ENCODE results near the gene GABRP.

The GABRP gene

GRCh38 chr5:170743876-170744212, 39.7 kb upstream of the GABRP start:
- TF ChIP-seq ZFX (IDR thresholded peaks at IDR 0.05; ENCODE audit: borderline replicate concordance): no peak
- H3K27ac ChIP-seq: no peak overlapping the region

- H3K27ac ChIP-seq: no peak overlapping the region
- TF ChIP-seq ZFX (IDR thresholded peaks at IDR 0.05; ENCODE audit: borderline replicate concordance) (no peak), CTCF (IDR thresholded peaks at IDR 0.05) (no peak)
Observed at GRCh38 chr5:170745481-170746071, 37.9 kb upstream of the GABRP start.

- no peak overlapping the region for H3K27ac ChIP-seq
- no peak for TF ChIP-seq CTCF (IDR thresholded peaks at IDR 0.05)
- no peak for TF ChIP-seq ZFX (IDR thresholded peaks at IDR 0.05; ENCODE audit: borderline replicate concordance)
Observed at GRCh38 chr5:170746075-170746960, 37.2 kb upstream of the GABRP start.

DNA sequence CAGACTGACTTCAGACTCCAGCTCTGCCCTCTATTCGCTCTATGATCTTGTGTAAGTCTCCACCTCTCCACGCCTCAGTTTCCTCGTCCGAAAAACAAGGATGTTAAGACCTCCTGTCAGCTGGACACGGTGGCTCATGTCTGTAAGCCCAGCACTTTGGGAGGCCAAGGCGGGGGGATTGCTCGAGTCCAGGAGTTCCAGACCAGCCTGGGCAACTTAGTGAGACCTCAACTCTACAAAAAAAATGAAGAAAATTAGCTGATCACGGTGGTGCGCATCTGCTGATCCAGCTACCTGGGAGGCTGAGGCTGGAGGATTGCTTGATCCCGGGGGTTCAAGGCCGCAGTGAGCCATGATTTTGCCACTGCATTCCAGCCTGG, 36.6 kb upstream of the GABRP start:
- H3K27ac ChIP-seq: no peak overlapping the region

GRCh38 chr5:170747357-170747756, 36.2 kb upstream of the GABRP start:
- no peak overlapping the region for H3K27ac ChIP-seq
- no peak for TF ChIP-seq CTCF (IDR thresholded peaks at IDR 0.05)
- no peak for TF ChIP-seq ZFX (IDR thresholded peaks at IDR 0.05; ENCODE audit: borderline replicate concordance)

More for the DNA sequence above, 36.6 kb upstream of the GABRP start:
- no peak for TF ChIP-seq ZFX (IDR thresholded peaks at IDR 0.05; ENCODE audit: borderline replicate concordance)
- TF ChIP-seq CTCF (IDR thresholded peaks at IDR 0.05): no peak

DNA sequence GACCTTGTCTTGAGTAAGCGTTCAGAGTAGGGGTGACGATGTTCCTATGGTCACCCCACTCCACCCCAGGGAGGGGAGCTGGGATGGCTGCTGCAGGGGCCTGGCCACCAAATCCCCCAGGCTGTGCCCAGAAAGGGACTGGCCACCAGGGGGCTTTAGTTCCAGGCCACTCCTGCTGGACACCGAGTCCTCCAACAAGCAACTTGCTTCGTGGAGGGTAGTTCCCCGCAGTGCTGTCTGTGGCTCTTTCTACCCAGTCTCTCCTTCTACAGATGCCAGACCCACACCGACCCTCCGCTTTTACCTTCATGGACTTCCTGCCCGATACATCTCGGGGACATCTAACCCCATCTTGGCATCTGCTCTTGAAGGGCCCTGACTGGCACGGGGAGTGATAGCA, 35.7 kb upstream of the GABRP start:
- no peak overlapping the region for H3K27ac ChIP-seq
- TF ChIP-seq CTCF (IDR thresholded peaks at IDR 0.05) (peak; percentile 41), ZFX (IDR thresholded peaks at IDR 0.05; ENCODE audit: borderline replicate concordance) (no peak)

GRCh38 chr5:170748951-170749471, 34.5 kb upstream of the GABRP start:
- TF ChIP-seq CTCF (IDR thresholded peaks at IDR 0.05): no peak
- TF ChIP-seq ZFX (IDR thresholded peaks at IDR 0.05; ENCODE audit: borderline replicate concordance): no peak
- no peak overlapping the region for H3K27ac ChIP-seq

All from 22Rv1 (cell line).